Thoracic aorta (tissue), 2 donors: ENCODE measurements around the gene FAM3D. TPM values are rescaled to one million over a fixed set of nuclear protein-coding genes. Genes with fewer than 3 reads are reported as not detected.

ENCODE experiments used
- ATAC-seq: fragments of 150-250 bp; one replicate; pipeline ENCODE4 v1.8.0; 2017; ENCODE audit warnings: low read depth; ENCODE audit not compliant: insufficient number of reproducible peaks, low FRiP score
- DNase-seq: peaks from one replicate; pipeline ENCODE4 v3.0.0-alpha.2; 2020; ENCODE audit warnings: low spot score
- H3K27ac ChIP-seq, 2 donors: fragments of 200-600 bp; sonication (generic); 1 replicate in 1 of 2; 2 replicates in 1 of 2; pipeline ENCODE4 v1.5.1; 2016; ENCODE audit warnings: mild to moderate bottlenecking in 2 of 2, moderate library complexity in 2 of 2
- H3K27me3 ChIP-seq: fragments of 200-600 bp; sonication (generic); replicated peaks from 2 replicates; pipeline ENCODE4 v1.6.0; 2016; ENCODE audit warnings: mild to moderate bottlenecking; ENCODE audit not compliant: insufficient read depth
- H3K36me3 ChIP-seq: fragments of 200-600 bp; sonication (generic); one replicate; pipeline ENCODE4 v1.5.1; 2016
- H3K4me1 ChIP-seq, 2 donors: fragments of 200-600 bp; sonication (generic); 1 replicate in 1 of 2; 2 replicates in 1 of 2; pipeline versions ENCODE4 v1.5.1 to v1.6.0; 2016; ENCODE audit warnings: low read depth in 2 of 2, mild to moderate bottlenecking in 1 of 2; ENCODE audit not compliant: control insufficient read depth in 1 of 2
- H3K4me3 ChIP-seq: fragments of 200-600 bp; sonication (generic); 2 replicates; pipeline ENCODE4 v1.5.1; 2016; ENCODE audit warnings: mild to moderate bottlenecking
- H3K9me3 ChIP-seq: fragments of 200-600 bp; sonication (generic); 2 replicates; pipeline ENCODE4 v1.5.1; 2016
- CTCF ChIP-seq: fragments of 200-600 bp; sonication (generic); IDR thresholded peaks from one replicate; pipeline ENCODE4 v1.5.1; 2019; ENCODE audit warnings: antibody characterized with exemption
- total RNA-seq, 2 donors: library from RNA; depleted of rRNA; stranded (reverse); fragments of >200 nt; gene quantifications; one replicate each; pipeline versions ENCODE4 v1.1.0 to v1.2.3, GENCODE V29; 2016

Gene FAM3D
- total RNA-seq, 2 donors from 2014 or later = not detected

- H3K4me3 ChIP-seq = no peak overlapping the region
- H3K27me3 ChIP-seq = no peaks in the 10 kb centered on the region
- H3K27ac ChIP-seq = no peak overlapping the region
- H3K4me1 ChIP-seq = no peaks in the 10 kb centered on the region
- ATAC-seq (no peak), DNase-seq (no peak)
- no peaks in the 10 kb centered on the region for H3K36me3 ChIP-seq
- TF ChIP-seq CTCF = no peak
- H3K9me3 ChIP-seq = no peaks in the 10 kb centered on the region
Measured at GRCh38 chr3:58633157-58633865, 33.3 kb downstream of the FAM3D start.

- DNase-seq = no peak
- no peaks in the 10 kb centered on the region for H3K9me3 ChIP-seq
- H3K36me3 ChIP-seq = no peaks in the 10 kb centered on the region
- H3K27me3 ChIP-seq = no peaks in the 10 kb centered on the region
- no peak overlapping the region for H3K4me3 ChIP-seq
- no peaks in the 10 kb centered on the region for H3K4me1 ChIP-seq
- H3K27ac ChIP-seq = no peak overlapping the region
- TF ChIP-seq CTCF = no peak
- no peak for ATAC-seq
Measured at GRCh38 chr3:58631742-58632141, 34.8 kb downstream of the FAM3D start.

GRCh38 chr3:58630710-58631092, 35.9 kb downstream of the FAM3D start:
- H3K4me1 ChIP-seq = no peaks in the 10 kb centered on the region
- ATAC-seq = no peak
- no peak overlapping the region for H3K27ac ChIP-seq
- no peaks in the 10 kb centered on the region for H3K27me3 ChIP-seq
- no peaks in the 10 kb centered on the region for H3K36me3 ChIP-seq
- DNase-seq = no peak
- no peaks in the 10 kb centered on the region for H3K9me3 ChIP-seq
- TF ChIP-seq CTCF = no peak
- no peak overlapping the region for H3K4me3 ChIP-seq

- Histone ChIP-seq H3K27me3 (no peaks in the 10 kb centered on the region), H3K4me3 (no peak overlapping the region), H3K36me3 (no peaks in the 10 kb centered on the region), H3K27ac (no peak overlapping the region), H3K9me3 (no peaks in the 10 kb centered on the region), H3K4me1 (no peaks in the 10 kb centered on the region)
- ATAC-seq (peak; percentile 27), DNase-seq (peak; percentile 8)
- TF ChIP-seq CTCF = peak; percentile 94
Measured at GRCh38 chr3:58630076-58630709, 36.4 kb downstream of the FAM3D start.

- Histone ChIP-seq H3K27me3 (no peaks in the 10 kb centered on the region), H3K4me3 (no peak overlapping the region), H3K27ac (peak overlapping the region in 1 of 2 donors; percentile 12), H3K4me1 (no peaks in the 10 kb centered on the region), H3K36me3 (no peaks in the 10 kb centered on the region), H3K9me3 (no peaks in the 10 kb centered on the region)
- no peak for ATAC-seq
- no peak for TF ChIP-seq CTCF
- DNase-seq = no peak
Measured at GRCh38 chr3:58629629-58630028, 36.9 kb downstream of the FAM3D start.
